Calu3 (cell line): ENCODE measurements around the gene SIAH3. TPM values are rescaled to one million over a fixed set of nuclear protein-coding genes. Genes with fewer than 3 reads are reported as not detected.

Source experiments
- BruUV-seq: library from RNA; stranded (reverse); fragments of 400-500 nt; replicated peaks from 2 replicates; lab custom pipeline; 2021; lab: Mats Ljungman, UMichigan
- CTCF ChIA-PET: fragments of 300-600 bp; sonication (Branson Sonifier 250); formaldehyde crosslinking; loops from one replicate; lab custom pipeline; 2022; ENCODE audit warnings: antibody characterized with exemption; lab: Charles Lee
- DNase-seq: peaks from one replicate; pipeline ENCODE4 v3.0.0; 2022
- H3K27ac Mint-ChIP-seq: one replicate; pipeline ENCODE4 v1.8.0; 2022; ENCODE audit warnings: mixed read lengths; ENCODE audit not compliant: unreplicated experiment
- H3K27me3 Mint-ChIP-seq: one replicate; pipeline ENCODE4 v1.8.0; 2022; ENCODE audit warnings: mixed read lengths; ENCODE audit not compliant: unreplicated experiment
- H3K36me3 Mint-ChIP-seq: one replicate; pipeline ENCODE4 v1.8.0; 2022; ENCODE audit warnings: mild to moderate bottlenecking, moderate library complexity, mixed read lengths; ENCODE audit not compliant: insufficient read depth, unreplicated experiment
- H3K4me1 Mint-ChIP-seq: one replicate; pipeline ENCODE4 v1.8.0; 2022; ENCODE audit warnings: mild to moderate bottlenecking, low read depth, mixed read lengths; ENCODE audit not compliant: unreplicated experiment
- H3K4me3 Mint-ChIP-seq: one replicate; pipeline ENCODE4 v1.8.0; 2022; ENCODE audit warnings: mild to moderate bottlenecking, low read depth, moderate library complexity, mixed read lengths; ENCODE audit not compliant: unreplicated experiment
- H3K9me3 Mint-ChIP-seq: one replicate; pipeline ENCODE4 v1.8.0; 2022; ENCODE audit warnings: low read depth, mixed read lengths; ENCODE audit not compliant: unreplicated experiment
- intact Hi-C: fragments of 100-400 bp; cut with micrococcal nuclease; formaldehyde crosslinking; loops from one replicate; pipeline ENCODE4 v1.10.0; 2022; ENCODE audit not compliant: unreplicated experiment
- total RNA-seq: library from RNA; stranded (reverse); gene quantifications from 2 replicates; pipeline ENCODE4 v1.2.3, GENCODE V29; 2022
- TF ChIP-seq, protein P1 (sequence below): fragments of 200-600 bp; IDR thresholded peaks from one replicate; pipeline ENCODE4 v1.8.0; 2022; ENCODE audit warnings: antibody characterized with exemption; ENCODE audit not compliant: unreplicated experiment

Gene SIAH3
- total RNA-seq, 1 experiment from 2014 or later: not detected

DNA sequence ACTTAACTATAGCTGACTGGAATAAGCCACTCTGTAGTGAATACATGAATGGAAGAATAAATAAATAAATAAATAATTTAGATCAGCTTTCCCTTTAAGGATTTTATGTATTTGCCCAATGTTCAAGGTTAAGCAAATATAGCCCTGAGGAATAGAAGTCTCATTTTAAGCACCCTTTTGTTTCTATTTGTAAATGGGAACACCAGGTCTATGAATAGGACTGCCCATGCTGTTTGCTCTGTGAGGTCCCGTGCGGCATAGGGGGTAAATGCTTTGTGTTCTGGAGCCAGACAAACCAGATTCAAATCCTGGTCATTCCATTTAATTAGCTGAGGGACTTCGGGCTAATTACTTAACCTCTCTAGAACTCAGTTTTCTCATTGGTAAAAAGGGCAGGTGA is 120.1 kb downstream of the SIAH3 start:
- no peak overlapping the region for H3K4me3 Mint-ChIP-seq
- TF ChIP-seq, protein P1, sequence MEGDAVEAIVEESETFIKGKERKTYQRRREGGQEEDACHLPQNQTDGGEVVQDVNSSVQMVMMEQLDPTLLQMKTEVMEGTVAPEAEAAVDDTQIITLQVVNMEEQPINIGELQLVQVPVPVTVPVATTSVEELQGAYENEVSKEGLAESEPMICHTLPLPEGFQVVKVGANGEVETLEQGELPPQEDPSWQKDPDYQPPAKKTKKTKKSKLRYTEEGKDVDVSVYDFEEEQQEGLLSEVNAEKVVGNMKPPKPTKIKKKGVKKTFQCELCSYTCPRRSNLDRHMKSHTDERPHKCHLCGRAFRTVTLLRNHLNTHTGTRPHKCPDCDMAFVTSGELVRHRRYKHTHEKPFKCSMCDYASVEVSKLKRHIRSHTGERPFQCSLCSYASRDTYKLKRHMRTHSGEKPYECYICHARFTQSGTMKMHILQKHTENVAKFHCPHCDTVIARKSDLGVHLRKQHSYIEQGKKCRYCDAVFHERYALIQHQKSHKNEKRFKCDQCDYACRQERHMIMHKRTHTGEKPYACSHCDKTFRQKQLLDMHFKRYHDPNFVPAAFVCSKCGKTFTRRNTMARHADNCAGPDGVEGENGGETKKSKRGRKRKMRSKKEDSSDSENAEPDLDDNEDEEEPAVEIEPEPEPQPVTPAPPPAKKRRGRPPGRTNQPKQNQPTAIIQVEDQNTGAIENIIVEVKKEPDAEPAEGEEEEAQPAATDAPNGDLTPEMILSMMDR: no peak
- no peaks in the 10 kb centered on the region for H3K9me3 Mint-ChIP-seq
- intact Hi-C loops: no loop called here
- BruUV-seq: no TSS peak
- no peaks in the 10 kb centered on the region for H3K4me1 Mint-ChIP-seq
- no peaks in the 10 kb centered on the region for H3K36me3 Mint-ChIP-seq
- no peak for DNase-seq
- H3K27me3 Mint-ChIP-seq: peaks cover 67% of the 10 kb centered on the region
- H3K27ac Mint-ChIP-seq: no peak overlapping the region
- CTCF ChIA-PET: no interaction called here

DNA sequence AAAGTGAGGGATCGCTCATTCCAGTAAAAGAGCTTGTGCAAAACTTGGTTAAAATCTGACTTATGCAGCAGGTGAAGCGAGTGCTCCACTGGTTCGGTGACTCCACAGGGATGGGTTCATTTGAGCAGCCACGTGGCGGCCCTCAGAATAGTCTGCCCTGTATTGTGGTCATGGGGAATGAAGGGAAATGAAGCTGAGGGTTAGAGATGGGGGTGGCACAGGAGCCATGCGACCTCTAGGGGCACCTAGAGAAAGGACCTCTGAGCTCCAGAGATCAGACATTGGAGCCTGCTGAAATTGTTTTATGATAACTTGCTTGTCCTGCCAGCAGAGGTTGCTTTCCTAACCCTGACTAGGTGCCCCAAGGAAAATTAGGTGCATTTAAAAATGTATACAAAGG is 122.8 kb downstream of the SIAH3 start:
- DNase-seq: no peak
- H3K9me3 Mint-ChIP-seq: no peaks in the 10 kb centered on the region
- intact Hi-C loops: no loop called here
- TF ChIP-seq, protein P1: no peak
- no peaks in the 10 kb centered on the region for H3K36me3 Mint-ChIP-seq
- peaks cover 71% of the 10 kb centered on the region for H3K27me3 Mint-ChIP-seq
- H3K27ac Mint-ChIP-seq: no peak overlapping the region
- no peak overlapping the region for H3K4me3 Mint-ChIP-seq
- CTCF ChIA-PET: no interaction called here
- no peaks in the 10 kb centered on the region for H3K4me1 Mint-ChIP-seq
- no TSS peak for BruUV-seq

Other genes starting within 250 kb of the SIAH3 start
- gene ERICH6B, start 236.0 kb downstream of the SIAH3 start, total RNA-seq: not detected in 2 replicates
- not detected in 2 replicates for gene CBY2, start 149.4 kb downstream of the SIAH3 start, total RNA-seq
- 28.5 and 31.7 TPM in 2 replicates for gene ZC3H13, start 201.0 kb upstream of the SIAH3 start, total RNA-seq